ENCODE results near the gene EXTL1.

The EXTL1 gene

GRCh38 chr1:26075421-26076144, 54.0 kb downstream of the EXTL1 start:
- DNase-seq = no peak

DNA sequence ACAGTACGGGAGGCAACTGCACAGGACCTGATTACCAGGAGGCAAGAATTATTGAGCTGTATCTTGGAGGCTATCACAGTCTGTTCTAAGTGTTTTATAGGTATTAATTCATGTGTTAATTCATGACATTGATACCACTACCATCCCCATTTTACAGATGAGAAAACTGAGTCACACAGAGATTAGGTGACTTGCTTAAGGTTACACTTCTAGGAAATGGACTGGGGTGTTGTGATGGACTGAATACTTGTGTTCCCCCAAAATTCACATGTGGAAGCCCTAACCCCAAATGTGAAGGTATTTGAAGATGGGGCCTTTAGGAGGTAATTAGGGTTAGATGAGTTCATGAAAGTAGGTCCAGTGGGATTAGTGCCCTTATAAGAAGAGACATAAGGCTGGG, 55.9 kb downstream of the EXTL1 start:
- no peak for DNase-seq

DNA sequence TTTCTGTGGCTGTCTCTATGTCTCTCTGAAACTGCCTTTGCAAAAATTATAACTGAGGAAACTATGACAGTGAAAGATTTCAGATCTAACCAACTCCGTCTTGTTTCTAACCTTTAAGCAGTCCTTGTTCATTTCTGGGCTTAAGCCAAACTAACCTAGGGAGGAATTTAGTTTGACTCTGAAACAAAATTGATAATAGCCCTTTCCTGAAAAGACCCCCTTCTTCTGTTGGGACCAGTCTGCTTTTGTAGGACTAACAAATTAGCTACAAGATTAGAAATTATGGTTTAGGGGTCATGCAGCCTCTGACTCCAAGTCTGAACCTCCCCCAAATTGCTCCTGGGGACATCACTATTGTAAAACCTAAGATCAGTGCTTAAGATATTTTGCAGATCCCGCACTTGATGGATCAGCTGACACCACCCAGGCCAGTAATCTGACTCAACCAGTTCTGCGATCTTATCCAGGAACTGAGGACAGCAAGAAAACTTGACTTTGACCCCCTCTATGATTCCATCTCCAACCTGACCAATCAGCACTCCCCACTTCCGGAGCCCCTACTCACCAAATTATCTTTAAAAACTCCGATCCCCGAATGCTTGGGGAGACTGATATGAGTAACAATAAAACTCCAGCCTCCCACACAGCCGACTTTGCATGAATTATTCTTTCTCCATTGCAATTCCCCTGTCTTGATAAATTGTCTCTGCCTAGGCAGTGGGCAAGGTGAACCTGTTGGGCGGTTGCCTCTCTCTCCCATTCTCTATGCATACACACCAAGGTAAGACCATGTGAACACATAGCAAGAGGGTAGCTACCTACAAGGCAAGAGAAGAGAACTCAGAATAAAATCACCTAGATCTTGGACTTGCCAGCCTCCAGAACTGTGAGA, 57.0 kb downstream of the EXTL1 start:
- DNase-seq = no peak

- no peak for DNase-seq
Measured at GRCh38 chr1:26079178-26079563, 57.6 kb downstream of the EXTL1 start.

DNA sequence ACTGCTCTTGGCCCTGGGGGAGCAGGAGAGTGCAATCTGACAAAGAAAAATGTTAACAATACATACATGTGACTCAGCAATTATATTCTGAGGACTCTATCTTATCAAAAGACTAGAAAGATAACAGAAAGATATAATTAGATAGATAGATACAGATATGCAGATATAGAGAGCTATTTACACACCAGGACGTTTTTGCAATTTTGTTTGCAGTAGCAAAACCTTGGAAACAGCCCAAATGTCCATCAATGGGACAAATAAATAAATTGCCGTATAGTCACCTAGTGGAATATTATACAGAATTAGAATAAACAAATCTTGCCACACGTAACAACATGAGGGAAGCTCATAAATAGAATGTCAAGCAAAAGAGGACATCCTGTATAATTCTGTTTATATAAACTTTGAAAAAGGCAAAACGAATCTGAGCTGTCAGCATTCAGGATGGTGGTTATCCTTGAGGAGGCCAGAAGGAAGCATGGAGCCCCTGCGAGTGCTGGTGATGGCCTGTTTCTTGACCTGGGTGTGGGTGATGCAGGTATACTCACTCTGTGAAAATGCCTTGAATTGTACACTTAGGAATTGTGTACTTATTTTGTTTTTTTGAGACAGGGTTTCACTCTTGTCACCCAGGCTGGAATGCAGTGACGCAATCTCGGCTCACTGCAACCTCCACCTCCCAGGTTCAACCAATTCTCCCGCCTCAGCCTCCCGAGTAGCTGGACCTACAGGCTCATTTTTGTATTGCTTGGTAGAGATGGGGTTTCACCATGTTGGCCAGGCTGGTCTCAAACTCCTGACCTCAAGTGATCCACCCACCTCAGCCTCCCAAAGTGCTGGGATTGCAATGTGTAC, 58.6 kb downstream of the EXTL1 start:
- no peak for DNase-seq

DNA sequence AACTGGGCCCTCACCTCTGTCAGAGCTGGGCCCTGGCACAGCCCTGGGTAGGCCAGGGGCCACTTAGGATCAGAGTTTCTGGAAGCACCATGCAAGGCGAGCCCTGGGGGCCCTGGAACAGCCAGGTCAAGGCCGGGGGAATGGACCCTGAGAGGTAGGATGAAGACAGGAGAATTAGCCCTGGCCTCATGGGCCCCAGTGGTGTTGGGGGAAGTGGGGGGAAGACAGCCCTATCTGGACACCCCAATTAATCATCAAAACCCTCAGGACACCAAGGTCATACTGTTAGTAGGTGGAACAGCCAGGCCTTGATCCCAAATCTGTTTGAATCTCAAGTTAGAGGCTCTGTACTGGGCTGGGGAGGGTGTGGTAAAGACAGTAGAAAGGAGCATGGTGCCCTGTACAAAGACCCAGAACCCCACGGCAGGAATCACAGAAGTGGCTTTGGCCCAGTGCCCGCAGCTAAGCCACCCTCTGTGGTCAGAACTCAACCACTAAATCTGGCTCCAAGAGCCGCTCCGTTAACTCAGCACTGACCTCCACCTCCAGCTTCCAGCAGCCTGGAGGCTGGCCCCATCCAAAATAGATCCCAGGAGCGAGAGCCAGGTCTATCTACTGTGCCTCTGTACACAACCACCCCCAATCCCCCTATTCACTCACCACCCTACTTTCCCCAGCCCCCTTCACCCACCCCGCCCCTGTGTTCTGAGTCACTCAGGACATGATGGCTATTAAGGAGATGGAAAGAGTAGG, 59.9 kb downstream of the EXTL1 start:
- no peak for DNase-seq

GRCh38 chr1:26082020-26082350, 60.4 kb downstream of the EXTL1 start:
- no peak for DNase-seq

GRCh38 chr1:26083208-26083607, 61.6 kb downstream of the EXTL1 start:
- no peak for DNase-seq

GRCh38 chr1:26084091-26084561, 62.6 kb downstream of the EXTL1 start:
- DNase-seq = no peak

DNA sequence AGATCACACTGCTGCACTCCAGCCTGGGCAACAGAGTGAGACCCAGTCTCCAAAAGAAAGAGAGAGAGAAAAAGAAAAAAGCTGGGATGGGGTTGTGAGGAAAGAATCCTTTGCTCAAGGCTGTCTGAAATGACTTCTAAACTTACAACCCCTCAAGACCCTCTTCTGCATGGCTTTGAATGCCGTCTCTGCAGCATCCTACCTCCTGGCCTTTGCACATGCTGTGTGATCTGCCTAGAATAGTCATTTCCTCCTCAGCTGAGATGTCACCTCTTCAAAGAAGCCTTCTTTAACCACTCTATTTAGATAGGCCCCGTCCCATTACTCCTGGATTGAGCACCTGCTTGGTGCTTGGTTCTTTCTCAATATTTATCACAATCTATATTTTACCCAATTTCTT, 63.3 kb downstream of the EXTL1 start:
- no peak for DNase-seq

All from hippocampal formation (tissue), 2 donors.